Calu3 (cell line): Measurements from ENCODE around the gene GLS. TPM values are rescaled to one million over a fixed set of nuclear protein-coding genes. Genes with fewer than 3 reads are reported as not detected.

ENCODE experiments used
- BruUV-seq: library from RNA; stranded (reverse); fragments of 400-500 nt; replicated peaks from 2 replicates; lab custom pipeline; 2021; lab: Mats Ljungman, UMichigan
- CTCF ChIA-PET: fragments of 300-600 bp; sonication (Branson Sonifier 250); formaldehyde crosslinking; loops from one replicate; lab custom pipeline; 2022; ENCODE audit warnings: antibody characterized with exemption; lab: Charles Lee
- DNase-seq: peaks from one replicate; pipeline ENCODE4 v3.0.0; 2022
- H3K27ac Mint-ChIP-seq: one replicate; pipeline ENCODE4 v1.8.0; 2022; ENCODE audit warnings: mixed read lengths; ENCODE audit not compliant: unreplicated experiment
- H3K27me3 Mint-ChIP-seq: one replicate; pipeline ENCODE4 v1.8.0; 2022; ENCODE audit warnings: mixed read lengths; ENCODE audit not compliant: unreplicated experiment
- H3K36me3 Mint-ChIP-seq: one replicate; pipeline ENCODE4 v1.8.0; 2022; ENCODE audit warnings: mild to moderate bottlenecking, moderate library complexity, mixed read lengths; ENCODE audit not compliant: insufficient read depth, unreplicated experiment
- H3K4me1 Mint-ChIP-seq: one replicate; pipeline ENCODE4 v1.8.0; 2022; ENCODE audit warnings: mild to moderate bottlenecking, low read depth, mixed read lengths; ENCODE audit not compliant: unreplicated experiment
- H3K4me3 Mint-ChIP-seq: one replicate; pipeline ENCODE4 v1.8.0; 2022; ENCODE audit warnings: mild to moderate bottlenecking, low read depth, moderate library complexity, mixed read lengths; ENCODE audit not compliant: unreplicated experiment
- H3K9me3 Mint-ChIP-seq: one replicate; pipeline ENCODE4 v1.8.0; 2022; ENCODE audit warnings: low read depth, mixed read lengths; ENCODE audit not compliant: unreplicated experiment
- intact Hi-C: fragments of 100-400 bp; cut with micrococcal nuclease; formaldehyde crosslinking; loops from one replicate; pipeline ENCODE4 v1.10.0; 2022; ENCODE audit not compliant: unreplicated experiment
- total RNA-seq: library from RNA; stranded (reverse); gene quantifications from 2 replicates; pipeline ENCODE4 v1.2.3, GENCODE V29; 2022
- TF ChIP-seq, protein P1 (sequence below): fragments of 200-600 bp; IDR thresholded peaks from one replicate; pipeline ENCODE4 v1.8.0; 2022; ENCODE audit warnings: antibody characterized with exemption; ENCODE audit not compliant: unreplicated experiment

GLS gene
- total RNA-seq, 1 experiment from 2014 or later = 115 TPM

DNA sequence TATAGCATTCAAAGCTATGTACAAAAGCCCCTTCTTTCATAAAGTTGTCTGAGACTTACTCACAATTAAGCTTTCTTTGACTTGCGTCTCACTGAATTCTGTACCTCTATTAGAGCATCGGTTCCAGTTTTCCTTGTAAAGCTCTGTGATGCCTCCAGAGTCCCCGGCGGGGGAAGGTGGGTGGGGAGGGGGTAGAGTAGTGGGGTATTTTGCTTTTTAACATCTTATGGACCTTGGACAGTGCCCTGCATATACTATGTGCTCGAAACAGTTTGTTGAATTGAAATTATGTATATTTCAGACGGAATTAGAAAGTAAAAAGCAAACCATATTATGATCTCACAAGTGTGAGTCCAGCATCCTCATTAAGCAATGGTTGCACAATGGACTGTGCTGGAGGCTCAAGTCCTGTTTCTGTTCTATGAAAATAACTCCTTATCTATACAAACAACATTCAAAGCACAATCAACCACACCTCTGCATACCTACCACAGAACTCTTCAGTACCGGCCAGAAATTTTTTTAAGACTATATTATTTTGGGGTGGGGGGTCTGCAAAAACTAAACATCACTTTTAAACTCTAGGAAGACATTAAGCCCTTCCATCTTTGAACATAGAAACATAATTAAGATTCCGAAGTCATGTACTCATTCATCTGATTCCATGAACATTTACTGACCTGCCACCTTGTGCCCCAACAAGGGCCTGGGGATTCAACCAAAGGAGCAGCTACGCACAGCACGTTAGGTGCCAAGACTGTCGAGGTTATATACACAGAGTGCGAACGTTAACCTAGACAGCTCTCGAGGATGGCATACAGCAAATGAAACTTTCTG, 132.4 kb downstream of the GLS start:
- CTCF ChIA-PET = interaction anchor here (0.6 kb wide), 1 partner anchor 23 kb away, joined by 3 read pairs; no protein-coding TSS in a partner anchor
- Mint-ChIP-seq H3K4me1 (peaks cover 8% of the 10 kb centered on the region), H3K27me3 (no peaks in the 10 kb centered on the region), H3K36me3 (peaks cover 19% of the 10 kb centered on the region), H3K4me3 (no peak overlapping the region), H3K9me3 (no peaks in the 10 kb centered on the region), H3K27ac (no peak overlapping the region)
- intact Hi-C loops = no loop called here
- TSS peak; percentile 38 for BruUV-seq
- DNase-seq = no peak
- TF ChIP-seq, protein P1, sequence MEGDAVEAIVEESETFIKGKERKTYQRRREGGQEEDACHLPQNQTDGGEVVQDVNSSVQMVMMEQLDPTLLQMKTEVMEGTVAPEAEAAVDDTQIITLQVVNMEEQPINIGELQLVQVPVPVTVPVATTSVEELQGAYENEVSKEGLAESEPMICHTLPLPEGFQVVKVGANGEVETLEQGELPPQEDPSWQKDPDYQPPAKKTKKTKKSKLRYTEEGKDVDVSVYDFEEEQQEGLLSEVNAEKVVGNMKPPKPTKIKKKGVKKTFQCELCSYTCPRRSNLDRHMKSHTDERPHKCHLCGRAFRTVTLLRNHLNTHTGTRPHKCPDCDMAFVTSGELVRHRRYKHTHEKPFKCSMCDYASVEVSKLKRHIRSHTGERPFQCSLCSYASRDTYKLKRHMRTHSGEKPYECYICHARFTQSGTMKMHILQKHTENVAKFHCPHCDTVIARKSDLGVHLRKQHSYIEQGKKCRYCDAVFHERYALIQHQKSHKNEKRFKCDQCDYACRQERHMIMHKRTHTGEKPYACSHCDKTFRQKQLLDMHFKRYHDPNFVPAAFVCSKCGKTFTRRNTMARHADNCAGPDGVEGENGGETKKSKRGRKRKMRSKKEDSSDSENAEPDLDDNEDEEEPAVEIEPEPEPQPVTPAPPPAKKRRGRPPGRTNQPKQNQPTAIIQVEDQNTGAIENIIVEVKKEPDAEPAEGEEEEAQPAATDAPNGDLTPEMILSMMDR = no peak

DNA sequence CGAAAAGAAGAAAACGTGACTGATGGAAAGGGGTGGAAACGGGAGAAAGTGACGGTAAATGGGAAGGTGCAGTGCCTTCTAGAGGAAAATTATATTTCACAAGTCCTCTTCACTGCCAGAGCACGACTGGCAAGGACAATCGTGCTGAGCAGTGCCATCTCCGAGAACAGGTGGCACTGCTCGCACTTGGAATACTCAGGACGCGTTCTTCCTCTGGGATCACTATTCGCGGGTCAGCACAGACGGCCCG, 133.0 kb downstream of the GLS start:
- Mint-ChIP-seq H3K27me3 (no peaks in the 10 kb centered on the region), H3K4me1 (peaks cover 13% of the 10 kb centered on the region), H3K9me3 (no peaks in the 10 kb centered on the region), H3K4me3 (no peak overlapping the region), H3K27ac (no peak overlapping the region), H3K36me3 (peaks cover 13% of the 10 kb centered on the region)
- no peak for DNase-seq
- CTCF ChIA-PET = no interaction called here
- TF ChIP-seq, protein P1 = no peak
- intact Hi-C loops = no loop called here
- no TSS peak for BruUV-seq

GRCh38 chr2:191013932-191014652, 133.5 kb downstream of the GLS start, which contains the start of gene STAT1:
Gene STAT1, minus strand, starts transcription at chr2:191014171. Its CDS starts 4,168 bp downstream, at chr2:191010003.
- CTCF ChIA-PET = no interaction called here
- no peaks in the 10 kb centered on the region for H3K27me3 Mint-ChIP-seq
- intact Hi-C loops = no loop called here
- H3K36me3 Mint-ChIP-seq = peaks cover 11% of the 10 kb centered on the region
- no peaks in the 10 kb centered on the region for H3K9me3 Mint-ChIP-seq
- H3K27ac Mint-ChIP-seq = no peak within 1 kb of the TSS
- peaks cover 18% of the 10 kb centered on the region for H3K4me1 Mint-ChIP-seq
- no TSS peak for BruUV-seq
- DNase-seq = peak; percentile 97
- H3K4me3 Mint-ChIP-seq = no peak within 1 kb of the TSS
- TF ChIP-seq, protein P1 = no peak

DNA sequence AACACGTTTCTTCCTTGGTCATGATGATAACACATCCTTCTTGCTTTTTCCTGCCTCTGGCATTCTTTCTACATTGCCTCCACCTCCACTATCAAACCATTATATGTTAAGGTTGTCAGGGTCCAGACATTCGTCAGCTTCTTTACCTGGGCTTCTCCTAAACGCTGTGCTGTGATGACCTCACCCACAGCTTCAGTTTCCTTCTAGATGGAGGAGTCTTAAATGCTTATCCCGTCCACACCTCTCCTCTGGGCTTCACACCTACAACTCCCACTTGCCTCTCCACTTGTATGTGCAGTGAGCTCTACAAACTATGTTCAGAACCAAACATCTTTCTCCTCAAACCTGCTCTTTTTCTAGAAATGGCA, 134.0 kb downstream of the GLS start:
- Mint-ChIP-seq H3K27me3 (no peaks in the 10 kb centered on the region), H3K36me3 (peaks cover 7% of the 10 kb centered on the region), H3K27ac (no peak overlapping the region), H3K9me3 (no peaks in the 10 kb centered on the region), H3K4me1 (peaks cover 22% of the 10 kb centered on the region), H3K4me3 (no peak overlapping the region)
- intact Hi-C loops = no loop called here
- DNase-seq = no peak
- TF ChIP-seq, protein P1 = no peak
- BruUV-seq = TSS peak; percentile 97
- CTCF ChIA-PET = no interaction called here

Other genes with a start within 250 kb of the GLS start
- 39.7 and 52.1 TPM in 2 replicates for gene NAB1, start 231.7 kb upstream of the GLS start, total RNA-seq
- gene STAT1, start 133.3 kb downstream of the GLS start, total RNA-seq = 172 and 324 TPM in 2 replicates